Measurements from ENCODE around the gene GNA12. TPM values are rescaled to one million over a fixed set of nuclear protein-coding genes. Genes with fewer than 3 reads are reported as not detected.
"Not testable (repeated sequence)": the region's sequence is repeated elsewhere in the genome, so short reads cannot be mapped to it uniquely, and the experiment has no call there.

GNA12 gene
- total RNA-seq, 2 experiments from 2014 or later, result 15.1 to 17.9 TPM

DNA sequence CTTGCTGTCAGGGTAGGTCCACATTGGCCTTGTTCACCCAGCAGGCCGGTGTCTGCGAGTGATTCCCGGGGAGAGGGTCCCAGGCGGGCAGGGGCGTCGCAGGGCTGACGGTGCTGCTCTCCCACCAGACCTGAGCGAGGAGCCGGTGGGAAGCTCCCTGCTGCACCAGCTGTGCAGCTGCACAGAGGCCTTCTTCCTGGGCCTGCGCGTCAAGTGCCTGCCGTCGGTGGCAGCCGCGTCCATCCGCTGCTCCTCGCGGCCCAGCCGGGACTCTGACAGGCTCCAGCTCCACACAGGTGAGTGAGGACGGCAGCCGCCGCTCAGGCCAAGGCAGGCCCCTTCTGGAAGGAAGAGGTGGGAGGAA lies 141.5 kb downstream of the GNA12 start:
- Mint-ChIP-seq H3K27ac (no peak overlapping the region), H3K4me1 (peaks cover 19% of the 10 kb centered on the region), H3K27me3 (peaks cover 39% of the 10 kb centered on the region), H3K4me3 (no peak overlapping the region), H3K36me3 (no peaks in the 10 kb centered on the region), H3K9me3 (no peaks in the 10 kb centered on the region)
- no peak for DNase-seq

GRCh38 chr7:2701832-2702593 lies 142.1 kb downstream of the GNA12 start:
- no peaks in the 10 kb centered on the region for H3K9me3 Mint-ChIP-seq
- H3K27me3 Mint-ChIP-seq, result peaks cover 39% of the 10 kb centered on the region
- H3K4me3 Mint-ChIP-seq, result no peak overlapping the region
- no peak for DNase-seq
- H3K27ac Mint-ChIP-seq, result no peak overlapping the region
- no peaks in the 10 kb centered on the region for H3K36me3 Mint-ChIP-seq
- peaks cover 19% of the 10 kb centered on the region for H3K4me1 Mint-ChIP-seq

DNA sequence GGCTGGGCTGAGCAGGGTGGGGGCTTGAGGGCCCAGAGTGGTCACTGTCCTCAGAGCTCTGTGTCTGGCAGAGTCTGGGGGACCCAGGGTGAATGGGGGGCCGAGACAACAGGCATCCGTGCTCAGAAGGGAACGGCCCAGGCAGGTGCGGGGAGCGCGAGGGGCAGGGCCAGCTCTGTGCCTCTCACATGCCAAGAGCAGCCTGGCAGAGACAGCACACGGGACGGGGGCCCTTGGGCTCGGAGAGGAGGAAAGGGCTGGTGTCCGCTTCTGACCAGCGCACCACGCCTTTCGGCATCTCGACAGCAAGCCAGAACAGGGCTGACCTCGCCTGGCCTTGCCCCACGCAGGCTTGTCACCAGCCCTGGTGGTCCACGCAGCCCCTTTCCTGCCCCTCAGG lies 142.7 kb downstream of the GNA12 start:
- Mint-ChIP-seq H3K36me3 (no peaks in the 10 kb centered on the region), H3K4me1 (peaks cover 19% of the 10 kb centered on the region), H3K27ac (no peak overlapping the region), H3K4me3 (no peak overlapping the region), H3K9me3 (no peaks in the 10 kb centered on the region), H3K27me3 (peaks cover 39% of the 10 kb centered on the region)
- no peak for DNase-seq

- no peaks in the 10 kb centered on the region for H3K9me3 Mint-ChIP-seq
- no peak overlapping the region for H3K4me3 Mint-ChIP-seq
- DNase-seq, result no peak
- peaks cover 38% of the 10 kb centered on the region for H3K27me3 Mint-ChIP-seq
- H3K27ac Mint-ChIP-seq, result no peak overlapping the region
- H3K4me1 Mint-ChIP-seq, result peaks cover 19% of the 10 kb centered on the region
- no peaks in the 10 kb centered on the region for H3K36me3 Mint-ChIP-seq
These were observed 143.8 kb downstream of the GNA12 start for GRCh38 chr7:2700141-2700850.

DNA sequence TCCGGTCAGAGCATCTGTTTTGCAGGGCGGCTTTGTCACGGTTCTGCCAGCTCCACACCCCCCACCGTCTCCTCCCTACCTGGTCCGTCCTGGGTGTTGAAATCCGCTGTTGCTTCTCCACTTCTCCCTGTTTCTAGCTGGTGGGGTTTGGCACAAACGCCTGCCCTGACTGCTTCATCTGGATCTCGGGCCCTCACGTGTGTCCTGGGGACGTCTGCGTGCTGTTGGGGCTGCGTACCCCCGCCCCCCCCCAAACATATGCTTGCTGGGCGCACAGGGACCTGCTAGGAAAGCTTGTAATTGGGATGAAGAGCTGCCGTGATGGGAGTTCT lies 144.9 kb downstream of the GNA12 start:
- no peak for DNase-seq
- peaks cover 19% of the 10 kb centered on the region for H3K4me1 Mint-ChIP-seq
- no peaks in the 10 kb centered on the region for H3K36me3 Mint-ChIP-seq
- H3K27ac Mint-ChIP-seq, result no peak overlapping the region
- peak overlapping the region; percentile 35 for H3K4me3 Mint-ChIP-seq
- peaks cover 38% of the 10 kb centered on the region for H3K27me3 Mint-ChIP-seq
- H3K9me3 Mint-ChIP-seq, result no peaks in the 10 kb centered on the region

- no peak overlapping the region for H3K4me3 Mint-ChIP-seq
- DNase-seq, result peak; percentile 85
- no peaks in the 10 kb centered on the region for H3K9me3 Mint-ChIP-seq
- H3K4me1 Mint-ChIP-seq, result peaks cover 19% of the 10 kb centered on the region
- H3K27ac Mint-ChIP-seq, result peak overlapping the region; percentile 40
- no peaks in the 10 kb centered on the region for H3K36me3 Mint-ChIP-seq
- peaks cover 38% of the 10 kb centered on the region for H3K27me3 Mint-ChIP-seq
These were observed 145.4 kb downstream of the GNA12 start for GRCh38 chr7:2698581-2699288.

GRCh38 chr7:2694122-2694436 lies 150.0 kb downstream of the GNA12 start:
- peaks cover 48% of the 10 kb centered on the region for H3K27me3 Mint-ChIP-seq
- not testable (repeated sequence) for DNase-seq, H3K36me3 Mint-ChIP-seq

GRCh38 chr7:2693420-2694121 lies 150.5 kb downstream of the GNA12 start:
- Mint-ChIP-seq H3K27me3 (peaks cover 51% of the 10 kb centered on the region), H3K4me1 (peaks cover 14% of the 10 kb centered on the region)
- H3K4me3 Mint-ChIP-seq, DNase-seq, H3K9me3 Mint-ChIP-seq, H3K27ac Mint-ChIP-seq, H3K36me3 Mint-ChIP-seq: not testable (repeated sequence)

More at GRCh38 chr7:2694122-2694436, 150.0 kb downstream of the GNA12 start:
- not testable (repeated sequence) for H3K9me3 Mint-ChIP-seq, H3K4me3 Mint-ChIP-seq, H3K27ac Mint-ChIP-seq
- H3K4me1 Mint-ChIP-seq, result peaks cover 14% of the 10 kb centered on the region

DNA sequence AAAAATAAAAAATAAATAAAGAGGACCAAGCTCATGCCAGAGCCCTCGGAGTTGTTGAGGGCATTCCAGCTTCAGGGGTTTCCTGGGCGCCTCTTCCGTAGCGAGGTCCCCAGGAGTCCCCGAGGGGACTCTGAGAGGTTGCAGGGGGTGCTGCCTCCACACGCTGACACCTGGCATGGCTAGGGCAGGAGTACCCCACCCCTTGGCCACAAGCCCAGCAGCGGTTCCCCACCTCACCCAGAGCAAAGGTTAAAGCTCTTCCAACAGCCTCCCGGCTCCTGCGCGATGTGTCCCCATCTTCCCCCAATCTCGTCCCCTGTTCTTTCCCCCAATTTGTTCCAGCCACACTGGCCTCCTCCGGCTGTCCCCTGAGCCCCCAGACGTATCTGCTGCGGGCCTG lies 151.6 kb downstream of the GNA12 start:
- Mint-ChIP-seq H3K9me3 (no peaks in the 10 kb centered on the region), H3K4me1 (peaks cover 11% of the 10 kb centered on the region), H3K27me3 (peaks cover 48% of the 10 kb centered on the region), H3K4me3 (no peak overlapping the region), H3K27ac (no peak overlapping the region), H3K36me3 (no peaks in the 10 kb centered on the region)
- no peak for DNase-seq

- H3K36me3 Mint-ChIP-seq, H3K27ac Mint-ChIP-seq, H3K4me3 Mint-ChIP-seq, H3K9me3 Mint-ChIP-seq, DNase-seq: not testable (repeated sequence)
- Mint-ChIP-seq H3K4me1 (peaks cover 11% of the 10 kb centered on the region), H3K27me3 (peaks cover 48% of the 10 kb centered on the region)
These were observed 152.1 kb downstream of the GNA12 start for GRCh38 chr7:2691932-2692439.

DNA sequence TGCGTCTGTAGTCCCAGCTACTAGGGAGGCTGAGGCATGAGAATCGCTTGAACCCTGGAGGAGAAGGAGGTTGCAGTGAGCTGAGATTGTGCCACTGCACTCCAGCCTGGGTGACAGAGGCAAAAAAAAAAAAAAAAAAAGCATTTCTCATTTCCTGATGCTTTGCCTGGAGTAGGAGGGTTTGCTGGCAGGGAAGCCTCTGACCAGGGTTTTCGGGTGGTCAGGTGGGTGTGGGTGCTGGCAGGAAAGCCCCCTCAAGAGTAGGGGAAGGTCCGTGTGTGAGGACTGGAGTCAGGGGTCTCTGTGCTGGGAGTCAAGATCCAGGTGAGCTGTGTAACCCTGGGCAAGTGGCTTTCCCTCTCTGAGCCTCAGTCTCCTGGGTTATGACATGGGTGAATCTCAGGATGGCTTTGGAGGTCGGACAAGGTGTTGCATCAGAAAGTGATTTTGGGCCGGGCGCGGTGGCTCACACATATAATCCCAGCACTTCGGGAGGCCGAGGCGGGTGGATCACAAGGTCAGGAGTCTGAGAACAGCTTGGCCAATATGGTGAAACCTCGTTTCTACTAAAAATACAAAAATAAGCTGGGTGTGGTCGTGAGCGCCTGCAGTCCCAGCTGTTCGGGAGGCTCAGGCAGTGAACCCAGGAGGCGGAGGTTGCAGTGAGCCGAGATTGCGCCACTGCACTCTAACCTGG lies 152.9 kb downstream of the GNA12 start:
- no peak for DNase-seq
- Mint-ChIP-seq H3K4me3 (no peak overlapping the region), H3K9me3 (no peaks in the 10 kb centered on the region), H3K27ac (no peak overlapping the region), H3K27me3 (peaks cover 50% of the 10 kb centered on the region), H3K4me1 (peaks cover 11% of the 10 kb centered on the region), H3K36me3 (no peaks in the 10 kb centered on the region)

GRCh38 chr7:2689951-2690705 lies 154.0 kb downstream of the GNA12 start:
- H3K9me3 Mint-ChIP-seq, result no peaks in the 10 kb centered on the region
- no peak overlapping the region for H3K4me3 Mint-ChIP-seq
- peaks cover 60% of the 10 kb centered on the region for H3K27me3 Mint-ChIP-seq
- DNase-seq, result no peak
- H3K27ac Mint-ChIP-seq, result no peak overlapping the region
- no peaks in the 10 kb centered on the region for H3K36me3 Mint-ChIP-seq
- H3K4me1 Mint-ChIP-seq, result peaks cover 11% of the 10 kb centered on the region

DNA sequence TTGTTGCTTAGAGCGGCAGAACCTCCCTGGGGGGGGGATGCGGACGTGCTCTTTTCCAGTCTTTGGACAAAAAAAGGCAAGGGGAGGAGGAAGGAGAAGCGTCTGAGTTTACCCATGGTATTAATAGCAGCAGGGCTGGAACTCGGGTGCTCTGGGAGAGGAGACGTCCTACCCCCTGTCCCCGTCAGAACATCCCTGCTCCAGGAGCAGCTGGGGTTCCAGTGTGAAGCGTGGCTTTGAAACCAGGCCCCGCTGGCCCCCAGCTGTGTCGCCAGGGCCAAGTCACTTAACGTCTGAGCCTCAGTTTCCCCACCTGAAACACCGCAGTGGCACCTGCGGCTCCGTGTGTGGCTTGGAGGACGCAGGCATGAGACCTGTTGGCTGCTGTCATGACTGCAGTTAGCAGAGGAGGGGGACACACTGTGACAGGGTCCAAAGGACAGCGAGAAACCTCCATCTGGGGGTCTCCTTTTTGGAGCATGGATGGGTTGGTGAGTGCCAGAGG lies 154.7 kb downstream of the GNA12 start:
- no peak for DNase-seq
- H3K4me1 Mint-ChIP-seq, result peaks cover 11% of the 10 kb centered on the region
- no peaks in the 10 kb centered on the region for H3K9me3 Mint-ChIP-seq
- H3K4me3 Mint-ChIP-seq, result no peak overlapping the region
- no peak overlapping the region for H3K27ac Mint-ChIP-seq
- no peaks in the 10 kb centered on the region for H3K36me3 Mint-ChIP-seq
- peaks cover 61% of the 10 kb centered on the region for H3K27me3 Mint-ChIP-seq
